Esophagus (tissue), 2 donors: ENCODE results near the gene TRHDE. TPM values are rescaled to one million over a fixed set of nuclear protein-coding genes. Genes with fewer than 3 reads are reported as not detected.

ENCODE experiments used
- H3K27ac ChIP-seq, 2 donors: one replicate each; pipeline ENCODE4 v1.5.1; 2013; ENCODE audit warnings: low read depth in 2 of 2, mild to moderate bottlenecking in 2 of 2, inconsistent platforms in 1 of 2, low read length in 1 of 2, moderate library complexity in 1 of 2
- H3K27me3 ChIP-seq, 2 donors: one replicate each; pipeline ENCODE4 v1.6.1; 2013; ENCODE audit warnings: low read length in 2 of 2, control low read depth in 1 of 2, mild to moderate bottlenecking in 1 of 2; ENCODE audit not compliant: insufficient read depth in 2 of 2, control insufficient read depth in 1 of 2
- H3K36me3 ChIP-seq, 2 donors: one replicate each; pipeline ENCODE4 v1.6.1; 2013; ENCODE audit warnings: low read length in 1 of 2; ENCODE audit not compliant: control insufficient read depth in 2 of 2, insufficient read depth in 2 of 2
- H3K4me1 ChIP-seq, 2 donors: one replicate each; pipeline ENCODE4 v1.6.1; 2013; ENCODE audit warnings: low read length in 1 of 2; ENCODE audit not compliant: control insufficient read depth in 2 of 2, insufficient read depth in 2 of 2
- H3K4me3 ChIP-seq, 2 donors: one replicate each; pipeline ENCODE4 v1.5.1; 2013; ENCODE audit warnings: low read length in 2 of 2, mild to moderate bottlenecking in 2 of 2, low read depth in 1 of 2, moderate library complexity in 1 of 2
- H3K9me3 ChIP-seq, 2 donors: one replicate each; pipeline ENCODE4 v1.6.1; 2013; ENCODE audit warnings: mild to moderate bottlenecking in 2 of 2, low read depth in 1 of 2, low read length in 1 of 2, moderate library complexity in 1 of 2; ENCODE audit not compliant: control insufficient read depth in 2 of 2, insufficient read depth in 1 of 2
- WGBS, 2 donors: extraction: QIAGEN DNeasy Blood & Tissue Kit; methylation state at CpG; one replicate each; pipeline ENCODE4 v1.1.7; 2013; 5-methylcytosine and 5-hydroxymethylcytosine counted together
- polyA plus RNA-seq, 2 donors: library from polyadenylated mRNA; stranded (reverse); fragments of 200-250 nt; gene quantifications; one replicate each; pipeline ENCODE4 v1.2.3, GENCODE V29; 2013
- donor health status: healthy with polysubstance abuse.
- donor health status: Bipolar disorder and iron deficiency.

The TRHDE gene
- polyA plus RNA-seq, 2 donors: 0.04 TPM

DNA sequence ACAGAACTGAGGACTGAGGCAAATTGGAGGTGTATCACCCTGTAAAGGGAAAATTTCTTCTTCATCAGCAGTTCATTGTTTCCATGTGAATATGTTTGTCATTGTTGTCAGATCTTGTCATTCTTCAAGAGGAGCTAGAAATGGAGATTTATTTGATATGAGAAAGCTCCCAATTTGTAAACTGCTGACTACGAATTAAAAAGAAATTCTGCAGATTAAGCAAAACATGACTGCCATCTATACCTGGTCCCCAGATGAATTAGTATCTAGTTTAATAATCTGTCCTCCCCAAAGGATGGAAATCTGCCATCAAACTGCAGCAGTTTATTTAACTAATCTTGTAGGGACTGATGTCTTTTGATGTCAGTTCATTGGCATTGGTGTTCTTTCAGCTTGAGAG, 162.8 kb downstream of the TRHDE start:
- Histone ChIP-seq H3K4me3 (no peak overlapping the region), H3K9me3 (no peaks in the 10 kb centered on the region), H3K36me3 (no peaks in the 10 kb centered on the region), H3K4me1 (no peaks in the 10 kb centered on the region), H3K27ac (no peak overlapping the region), H3K27me3 (no peaks in the 10 kb centered on the region)
- 82 to 88% methylated on average over 1 of the region's 1 CpG for WGBS, 2 donors

DNA sequence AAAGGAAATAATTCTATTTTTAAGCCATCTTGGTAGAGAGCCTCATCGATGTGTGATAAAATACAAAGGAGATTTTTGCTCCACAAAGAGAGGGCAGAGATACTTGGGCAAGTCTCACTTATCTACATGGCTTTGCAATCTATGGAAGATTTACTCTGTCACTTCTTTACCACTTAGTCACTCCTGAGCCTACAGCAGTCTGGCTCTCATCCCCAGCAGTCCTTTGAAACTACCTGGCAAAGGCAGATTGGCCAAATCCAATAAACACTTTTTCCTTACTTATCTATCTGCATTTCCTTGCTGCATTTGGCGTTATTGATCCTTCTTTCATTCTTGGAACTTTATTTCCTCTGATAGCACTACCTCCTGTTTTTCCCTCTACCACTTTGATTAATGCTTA, 170.0 kb downstream of the TRHDE start:
- Histone ChIP-seq H3K4me1 (no peaks in the 10 kb centered on the region), H3K36me3 (no peaks in the 10 kb centered on the region), H3K4me3 (no peak overlapping the region), H3K9me3 (no peaks in the 10 kb centered on the region), H3K27me3 (no peaks in the 10 kb centered on the region), H3K27ac (no peak overlapping the region)
- WGBS, 2 donors: 72 to 84% methylated on average over 2 of the region's 2 CpGs

DNA sequence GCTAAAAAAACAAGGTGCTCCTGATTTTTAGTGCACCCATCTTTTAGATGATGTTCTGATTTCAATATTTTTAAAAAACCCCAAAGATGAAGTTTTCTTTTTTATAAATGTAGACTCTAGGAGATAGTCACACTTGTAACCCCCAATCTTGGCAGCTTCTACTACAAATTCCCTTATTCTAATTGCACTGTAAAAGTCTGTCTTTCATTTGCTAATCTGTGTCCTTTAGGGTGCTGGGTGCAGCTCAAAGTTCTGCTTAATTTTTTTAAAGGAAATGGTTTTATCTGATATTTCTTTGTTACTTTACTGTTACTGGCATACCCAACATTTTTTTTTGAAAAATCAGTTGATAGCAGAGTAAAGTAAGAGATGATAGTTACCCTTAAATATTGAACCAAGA, 172.0 kb downstream of the TRHDE start:
- no peaks in the 10 kb centered on the region for H3K9me3 ChIP-seq
- no peaks in the 10 kb centered on the region for H3K36me3 ChIP-seq
- no peak overlapping the region for H3K4me3 ChIP-seq
- no peaks in the 10 kb centered on the region for H3K27me3 ChIP-seq
- H3K27ac ChIP-seq: no peak overlapping the region
- no peaks in the 10 kb centered on the region for H3K4me1 ChIP-seq

DNA sequence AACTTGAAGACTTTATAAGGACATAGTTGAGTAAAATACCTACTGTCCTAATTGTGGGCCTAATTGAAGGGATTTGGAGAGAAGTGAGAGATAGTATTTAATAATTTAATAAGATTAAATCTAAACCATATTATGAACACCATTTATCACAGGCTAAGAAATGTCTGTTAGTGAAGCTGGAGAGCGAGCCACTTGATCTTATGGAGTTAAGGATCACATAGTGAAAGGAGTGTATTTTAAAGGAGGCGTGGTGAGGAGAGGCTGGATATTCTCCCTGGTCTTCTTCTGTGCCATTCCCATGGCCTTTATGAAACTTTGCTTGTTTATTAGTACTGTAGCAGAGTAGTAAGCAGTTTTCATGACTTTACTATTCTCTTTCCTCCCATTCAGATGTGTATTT, 172.4 kb downstream of the TRHDE start:
- no peaks in the 10 kb centered on the region for H3K9me3 ChIP-seq
- no peak overlapping the region for H3K4me3 ChIP-seq
- no peaks in the 10 kb centered on the region for H3K27me3 ChIP-seq
- H3K36me3 ChIP-seq: no peaks in the 10 kb centered on the region
- H3K4me1 ChIP-seq: no peaks in the 10 kb centered on the region
- 82 to 87% methylated on average over 2 of the region's 2 CpGs for WGBS, 2 donors
- no peak overlapping the region for H3K27ac ChIP-seq

DNA sequence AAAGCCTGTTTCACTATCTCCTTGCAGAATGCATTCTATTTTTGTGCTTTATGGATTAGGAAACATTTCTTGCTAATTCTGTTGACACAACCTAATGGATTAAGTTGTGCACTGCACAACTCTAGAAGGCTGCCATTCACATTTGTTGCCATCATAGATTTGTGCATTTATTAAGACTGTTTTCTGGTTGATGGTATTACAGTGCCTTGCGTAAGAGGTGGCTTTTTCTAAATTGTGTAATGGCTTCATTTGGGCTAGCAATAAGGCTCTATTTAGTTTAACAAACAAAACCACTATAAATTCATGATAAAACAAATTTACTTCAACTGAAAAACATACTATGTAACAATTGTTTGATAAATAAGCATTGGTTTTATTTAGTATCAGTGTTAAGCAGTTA, 175.9 kb downstream of the TRHDE start:
- 94 to 97% methylated on average over 1 of the region's 1 CpG for WGBS, 2 donors
- no peaks in the 10 kb centered on the region for H3K4me1 ChIP-seq
- no peak overlapping the region for H3K4me3 ChIP-seq
- H3K27me3 ChIP-seq: no peaks in the 10 kb centered on the region
- no peak overlapping the region for H3K27ac ChIP-seq
- peaks cover 0 to 2% of the 10 kb centered on the region in 2 donors for H3K9me3 ChIP-seq
- no peaks in the 10 kb centered on the region for H3K36me3 ChIP-seq

DNA sequence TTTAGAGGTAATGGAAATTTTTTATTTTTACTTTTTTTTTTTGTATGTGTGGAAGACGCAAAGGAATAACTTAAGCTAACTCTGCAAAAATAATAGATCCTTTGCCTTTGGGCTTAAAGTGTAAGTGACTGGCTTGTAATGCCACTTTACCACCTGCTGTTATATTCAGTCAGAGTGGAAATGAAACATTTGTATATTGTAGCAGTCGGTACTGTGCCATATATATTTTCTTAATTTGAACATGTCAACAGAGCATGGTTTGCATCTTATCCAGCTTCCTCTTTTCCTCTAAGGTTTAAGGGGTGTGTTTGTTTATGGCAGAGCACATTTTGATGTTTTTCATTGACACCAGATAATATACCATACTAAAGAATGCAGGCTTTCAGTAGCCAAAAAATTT, 176.6 kb downstream of the TRHDE start:
- Histone ChIP-seq H3K4me3 (no peak overlapping the region), H3K9me3 (peaks cover 0 to 2% of the 10 kb centered on the region in 2 donors), H3K36me3 (no peaks in the 10 kb centered on the region), H3K4me1 (no peaks in the 10 kb centered on the region), H3K27me3 (no peaks in the 10 kb centered on the region), H3K27ac (no peak overlapping the region)
- WGBS, 2 donors: 56 to 60% methylated on average over 2 of the region's 2 CpGs

DNA sequence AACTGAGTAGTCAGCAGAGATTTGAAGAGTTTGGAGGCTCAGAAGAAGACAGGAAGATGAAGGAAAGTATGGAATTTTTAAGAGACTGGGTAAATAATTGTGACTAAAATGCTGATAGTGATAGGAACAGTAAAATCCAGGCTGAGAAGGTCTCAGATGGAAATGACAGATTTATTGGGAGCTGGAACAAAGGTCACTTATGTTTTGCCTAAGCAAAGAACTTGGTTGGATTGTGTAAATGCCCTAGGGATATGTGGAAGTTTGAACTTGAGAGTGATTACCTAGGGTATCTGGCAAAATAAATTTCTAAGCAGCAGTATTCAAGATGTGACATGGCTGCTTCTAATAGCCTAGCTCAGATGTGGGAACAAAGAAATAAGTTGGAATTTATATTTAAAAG, 180.9 kb downstream of the TRHDE start:
- peaks cover 0 to 2% of the 10 kb centered on the region in 2 donors for H3K9me3 ChIP-seq
- no peaks in the 10 kb centered on the region for H3K4me1 ChIP-seq
- no peak overlapping the region for H3K4me3 ChIP-seq
- H3K36me3 ChIP-seq: no peaks in the 10 kb centered on the region
- H3K27me3 ChIP-seq: no peaks in the 10 kb centered on the region
- no peak overlapping the region for H3K27ac ChIP-seq

DNA sequence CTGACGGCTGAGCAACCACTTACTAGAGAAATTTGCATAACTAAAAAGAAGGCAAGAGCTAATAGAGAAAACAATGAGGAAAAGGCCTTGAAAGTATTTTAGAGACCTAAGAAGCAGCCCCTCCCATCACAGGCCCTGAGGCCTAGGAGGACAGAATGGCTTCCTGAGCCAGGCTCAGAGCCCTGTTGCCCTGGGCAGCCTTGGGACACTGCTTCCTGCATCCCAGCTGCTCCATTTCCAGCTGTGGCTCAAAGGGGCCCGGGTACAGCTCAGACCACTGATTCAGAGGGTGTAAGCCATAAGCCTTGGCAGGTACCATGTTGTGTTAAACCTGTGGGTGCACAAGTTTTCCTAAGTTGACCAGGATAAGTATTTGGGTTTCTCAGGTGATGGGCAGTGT, 181.4 kb downstream of the TRHDE start:
- H3K4me1 ChIP-seq: no peaks in the 10 kb centered on the region
- no peak overlapping the region for H3K27ac ChIP-seq
- 68 to 69% methylated on average over 2 of the region's 2 CpGs for WGBS, 2 donors
- no peaks in the 10 kb centered on the region for H3K36me3 ChIP-seq
- H3K4me3 ChIP-seq: no peak overlapping the region
- peaks cover 0 to 2% of the 10 kb centered on the region in 2 donors for H3K9me3 ChIP-seq
- H3K27me3 ChIP-seq: no peaks in the 10 kb centered on the region

DNA sequence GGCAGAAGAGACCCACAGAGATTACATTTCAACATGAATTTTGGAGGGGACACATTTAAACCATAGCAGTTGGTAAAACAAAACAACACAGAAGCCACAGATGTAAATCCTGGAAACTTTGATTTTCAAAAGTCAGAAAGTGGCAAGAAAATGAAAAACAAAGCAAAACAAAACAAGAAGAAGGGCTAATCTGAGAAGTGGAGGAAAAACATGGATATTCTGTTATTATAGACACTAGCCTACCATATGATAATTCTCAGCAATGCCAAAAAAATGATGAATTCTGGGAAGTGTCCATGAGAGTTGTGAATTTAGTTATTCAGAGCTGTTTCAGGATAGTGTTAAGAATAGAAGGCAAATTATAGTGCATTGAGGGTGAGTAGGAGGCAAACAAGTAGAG, 192.3 kb downstream of the TRHDE start:
- H3K4me1 ChIP-seq: no peaks in the 10 kb centered on the region
- H3K9me3 ChIP-seq: peaks cover 0 to 3% of the 10 kb centered on the region in 2 donors
- no peaks in the 10 kb centered on the region for H3K36me3 ChIP-seq
- H3K4me3 ChIP-seq: no peak overlapping the region
- no peaks in the 10 kb centered on the region for H3K27me3 ChIP-seq
- no peak overlapping the region for H3K27ac ChIP-seq

DNA sequence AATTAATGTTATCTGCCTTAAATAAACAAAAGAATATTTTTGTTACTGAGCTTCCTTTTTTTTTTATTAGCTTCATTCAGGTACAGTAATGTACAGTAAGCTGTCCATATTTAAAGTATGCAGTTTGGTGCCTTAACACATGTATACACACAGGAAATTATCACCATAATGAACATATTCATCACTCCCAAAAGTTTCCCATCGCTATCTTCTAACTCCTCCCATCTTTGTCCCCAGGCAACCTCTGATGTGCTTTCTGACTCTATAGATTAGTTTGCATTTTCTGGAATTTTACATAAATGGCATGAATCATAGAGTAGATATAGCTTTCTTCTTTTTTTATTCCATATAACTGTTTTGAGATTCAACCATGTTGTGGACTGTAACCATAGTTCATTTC, 193.0 kb downstream of the TRHDE start:
- Histone ChIP-seq H3K4me1 (no peaks in the 10 kb centered on the region), H3K27ac (no peak overlapping the region), H3K27me3 (no peaks in the 10 kb centered on the region), H3K4me3 (no peak overlapping the region), H3K9me3 (peaks cover 0 to 3% of the 10 kb centered on the region in 2 donors), H3K36me3 (no peaks in the 10 kb centered on the region)
- WGBS, 2 donors: 88 to 94% methylated on average over 1 of the region's 1 CpG
